Neural cell (in vitro differentiated cells): ENCODE results near the gene MRTFA.

ENCODE experiments used
- EP300 ChIP-seq: fragments of 450-650 bp; conservative IDR thresholded peaks from 2 replicates; pipeline ENCODE4 v1.6.1; 2014; ENCODE audit warnings: antibody characterized with exemption, mild to moderate bottlenecking, moderate library complexity; ENCODE audit not compliant: poor library complexity, severe bottlenecking
- EZH2 ChIP-seq: fragments of 200-600, 300-800 bp; shearing (Covaris generic), sonication (generic); IDR thresholded peaks from 2 replicates; pipeline ENCODE4 v1.6.1; 2014; ENCODE audit warnings: antibody characterized with exemption, low read length, borderline replicate concordance, mild to moderate bottlenecking; ENCODE audit not compliant: insufficient read depth, poor library complexity, severe bottlenecking
- MXI1 ChIP-seq: fragments of 450-650 bp; conservative IDR thresholded peaks from 2 replicates; pipeline ENCODE4 v1.6.1; 2014; ENCODE audit warnings: antibody characterized with exemption, mild to moderate bottlenecking; ENCODE audit not compliant: poor library complexity, severe bottlenecking
- POLR2AphosphoS5 ChIP-seq: IDR thresholded peaks from 2 replicates; pipeline ENCODE4 v1.6.1; 2012
- RAD21 ChIP-seq: fragments of 450-650 bp; conservative IDR thresholded peaks from 2 replicates; pipeline ENCODE4 v1.6.1; 2014; ENCODE audit warnings: antibody characterized with exemption, mild to moderate bottlenecking, moderate library complexity
- REST ChIP-seq: IDR thresholded peaks from 2 replicates; pipeline ENCODE4 v1.6.1; 2012; ENCODE audit warnings: borderline replicate concordance
- SMC3 ChIP-seq: fragments of 450-650 bp; conservative IDR thresholded peaks from 2 replicates; pipeline ENCODE4 v1.6.1; 2014; ENCODE audit warnings: antibody characterized with exemption, mild to moderate bottlenecking, moderate library complexity; ENCODE audit not compliant: poor library complexity
- TAF1 ChIP-seq: IDR thresholded peaks from 2 replicates; pipeline ENCODE4 v1.6.1; 2012; ENCODE audit warnings: low read depth
- TF ChIP-seq, protein P1 (sequence below): fragments of 450-650 bp; IDR thresholded peaks from 2 replicates; pipeline ENCODE4 v1.5.1; 2014; ENCODE audit warnings: antibody characterized with exemption, mild to moderate bottlenecking, moderate library complexity; ENCODE audit not compliant: poor library complexity, severe bottlenecking

- TF ChIP-seq POLR2AphosphoS5 (no peak), EZH2 (no peak), SMC3 (no peak), EP300 (no peak), RAD21 (no peak), TAF1 (no peak), MXI1 (no peak), REST (no peak)
- TF ChIP-seq, protein P1, sequence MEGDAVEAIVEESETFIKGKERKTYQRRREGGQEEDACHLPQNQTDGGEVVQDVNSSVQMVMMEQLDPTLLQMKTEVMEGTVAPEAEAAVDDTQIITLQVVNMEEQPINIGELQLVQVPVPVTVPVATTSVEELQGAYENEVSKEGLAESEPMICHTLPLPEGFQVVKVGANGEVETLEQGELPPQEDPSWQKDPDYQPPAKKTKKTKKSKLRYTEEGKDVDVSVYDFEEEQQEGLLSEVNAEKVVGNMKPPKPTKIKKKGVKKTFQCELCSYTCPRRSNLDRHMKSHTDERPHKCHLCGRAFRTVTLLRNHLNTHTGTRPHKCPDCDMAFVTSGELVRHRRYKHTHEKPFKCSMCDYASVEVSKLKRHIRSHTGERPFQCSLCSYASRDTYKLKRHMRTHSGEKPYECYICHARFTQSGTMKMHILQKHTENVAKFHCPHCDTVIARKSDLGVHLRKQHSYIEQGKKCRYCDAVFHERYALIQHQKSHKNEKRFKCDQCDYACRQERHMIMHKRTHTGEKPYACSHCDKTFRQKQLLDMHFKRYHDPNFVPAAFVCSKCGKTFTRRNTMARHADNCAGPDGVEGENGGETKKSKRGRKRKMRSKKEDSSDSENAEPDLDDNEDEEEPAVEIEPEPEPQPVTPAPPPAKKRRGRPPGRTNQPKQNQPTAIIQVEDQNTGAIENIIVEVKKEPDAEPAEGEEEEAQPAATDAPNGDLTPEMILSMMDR: no peak
These were observed 114.4 kb downstream of the MRTFA start for GRCh38 chr22:40522141-40522540.
